ENCODE results near the gene ARHGAP24. TPM values are rescaled to one million over a fixed set of nuclear protein-coding genes. Genes with fewer than 3 reads are reported as not detected.

Gene ARHGAP24
- total and polyA plus RNA-seq, 2 donors (not counting 1 experiment from before 2014, with no cell fraction given) = 15.9 to 40.5 TPM

- Histone ChIP-seq H3K9ac (ENCODE audit: insufficient read depth, low read length) (no peak overlapping the region), H2AFZ (ENCODE audit: low read length) (no peak overlapping the region), H3K36me3 (ENCODE audit: control insufficient read depth, insufficient read depth, low read length) (no peaks in the 10 kb centered on the region), H3K27me3 (ENCODE audit: control insufficient read depth, insufficient read depth, low read length) (no peaks in the 10 kb centered on the region), H3K79me2 (ENCODE audit: control insufficient read depth, insufficient read depth, low read length) (no peaks in the 10 kb centered on the region), H3K4me1 (ENCODE audit: control insufficient read depth, extremely low read depth, insufficient read depth, low read length) (peaks cover 2% of the 10 kb centered on the region), H4K20me1 (ENCODE audit: control insufficient read depth, extremely low read depth, insufficient read depth, low read length) (no peaks in the 10 kb centered on the region), H3K27ac (ENCODE audit: insufficient read depth, low read length) (no peak overlapping the region), H3K4me3 (replicated peaks in 1 of 4; ENCODE audit: control extremely low read depth in 1 of 4, insufficient read depth in 1 of 4, low read depth in 3 of 4, low read length in 4 of 4) (no peak overlapping the region), H3K4me2 (ENCODE audit: extremely low read depth, insufficient read depth, low read length) (no peak overlapping the region), H3K9me3 (ENCODE audit: control insufficient read depth, insufficient read depth, low read depth, low read length) (no peaks in the 10 kb centered on the region)
- TF ChIP-seq CTCF (conservative IDR thresholded peaks at IDR 0.05 in 1 of 2, IDR thresholded peaks at IDR 0.05 in 1 of 2; ENCODE audit: low read depth in 1 of 2, low read length in 2 of 2) = no peak
- TF ChIP-seq EZH2 (IDR thresholded peaks at IDR 0.05; ENCODE audit: low read length, missing control alignments) = no peak
- DNase-seq (ENCODE audit: low read depth in 2 of 2) = no peak
Observed at GRCh38 chr4:85587952-85588351, 113.0 kb downstream of the ARHGAP24 start.

GRCh38 chr4:85591406-85592098, 116.6 kb downstream of the ARHGAP24 start:
- TF ChIP-seq EZH2 (IDR thresholded peaks at IDR 0.05; ENCODE audit: low read length, missing control alignments) (no peak), CTCF (conservative IDR thresholded peaks at IDR 0.05 in 1 of 2, IDR thresholded peaks at IDR 0.05 in 1 of 2; ENCODE audit: low read depth in 1 of 2, low read length in 2 of 2) (no peak)
- Histone ChIP-seq H3K79me2 (ENCODE audit: control insufficient read depth, insufficient read depth, low read length) (no peaks in the 10 kb centered on the region), H3K27me3 (ENCODE audit: control insufficient read depth, insufficient read depth, low read length) (no peaks in the 10 kb centered on the region), H3K36me3 (ENCODE audit: control insufficient read depth, insufficient read depth, low read length) (no peaks in the 10 kb centered on the region), H3K27ac (ENCODE audit: insufficient read depth, low read length) (no peak overlapping the region), H3K4me3 (replicated peaks in 1 of 4; ENCODE audit: control extremely low read depth in 1 of 4, insufficient read depth in 1 of 4, low read depth in 3 of 4, low read length in 4 of 4) (no peak overlapping the region), H3K9ac (ENCODE audit: insufficient read depth, low read length) (no peak overlapping the region), H3K9me3 (ENCODE audit: control insufficient read depth, insufficient read depth, low read depth, low read length) (no peaks in the 10 kb centered on the region), H3K4me2 (ENCODE audit: extremely low read depth, insufficient read depth, low read length) (no peak overlapping the region), H4K20me1 (ENCODE audit: control insufficient read depth, extremely low read depth, insufficient read depth, low read length) (no peaks in the 10 kb centered on the region), H2AFZ (ENCODE audit: low read length) (no peak overlapping the region), H3K4me1 (ENCODE audit: control insufficient read depth, extremely low read depth, insufficient read depth, low read length) (peaks cover 2% of the 10 kb centered on the region)
- peak; percentile 8 to 13 for DNase-seq (ENCODE audit: low read depth in 2 of 2)

- no peak for DNase-seq (ENCODE audit: low read depth in 2 of 2)
- peaks cover 2% of the 10 kb centered on the region for H3K4me1 ChIP-seq (ENCODE audit: control insufficient read depth, extremely low read depth, insufficient read depth, low read length)
- no peak for TF ChIP-seq CTCF (conservative IDR thresholded peaks at IDR 0.05 in 1 of 2, IDR thresholded peaks at IDR 0.05 in 1 of 2; ENCODE audit: low read depth in 1 of 2, low read length in 2 of 2)
- no peak for TF ChIP-seq EZH2 (IDR thresholded peaks at IDR 0.05; ENCODE audit: low read length, missing control alignments)
Observed at GRCh38 chr4:85595098-85595775, 120.3 kb downstream of the ARHGAP24 start.

More at GRCh38 chr4:85595098-85595775, 120.3 kb downstream of the ARHGAP24 start:
- H3K36me3 ChIP-seq (ENCODE audit: control insufficient read depth, insufficient read depth, low read length) = no peaks in the 10 kb centered on the region
- H3K9ac ChIP-seq (ENCODE audit: insufficient read depth, low read length) = no peak overlapping the region
- H3K4me2 ChIP-seq (ENCODE audit: extremely low read depth, insufficient read depth, low read length) = no peak overlapping the region
- H3K9me3 ChIP-seq (ENCODE audit: control insufficient read depth, insufficient read depth, low read depth, low read length) = no peaks in the 10 kb centered on the region
- H2AFZ ChIP-seq (ENCODE audit: low read length) = no peak overlapping the region
- no peak overlapping the region for H3K27ac ChIP-seq (ENCODE audit: insufficient read depth, low read length)
- H3K27me3 ChIP-seq (ENCODE audit: control insufficient read depth, insufficient read depth, low read length) = no peaks in the 10 kb centered on the region
- H4K20me1 ChIP-seq (ENCODE audit: control insufficient read depth, extremely low read depth, insufficient read depth, low read length) = no peaks in the 10 kb centered on the region
- H3K79me2 ChIP-seq (ENCODE audit: control insufficient read depth, insufficient read depth, low read length) = no peaks in the 10 kb centered on the region
- no peak overlapping the region for H3K4me3 ChIP-seq (replicated peaks in 1 of 4; ENCODE audit: control extremely low read depth in 1 of 4, insufficient read depth in 1 of 4, low read depth in 3 of 4, low read length in 4 of 4)
